Measurements from ENCODE around the gene SORL1-AS1.

Gene SORL1-AS1

DNA sequence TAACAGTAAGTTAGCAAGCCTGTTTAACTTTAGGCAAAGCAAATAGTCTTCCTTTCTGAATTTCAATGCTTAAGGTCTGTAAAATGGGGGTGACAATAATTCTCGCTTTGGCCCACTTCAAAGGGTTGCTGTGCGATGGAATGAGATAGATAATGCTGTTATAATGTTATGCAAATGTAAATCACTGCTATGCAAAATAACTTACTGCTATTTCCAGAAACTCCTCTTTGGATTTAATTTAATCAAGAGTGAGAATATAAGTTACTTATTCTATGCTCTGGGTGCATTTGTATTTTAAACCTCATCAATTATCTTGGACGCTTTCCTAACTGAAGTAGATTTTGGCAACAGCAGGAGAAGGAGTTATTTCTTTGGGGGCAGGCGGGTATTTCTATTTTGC, 4.8 kb downstream of the SORL1-AS1 start:
- Histone ChIP-seq H3K9me3 (ENCODE audit: insufficient read depth, low read depth, low read length) (no peaks in the 10 kb centered on the region), H2BK120ac (ENCODE audit: insufficient read depth, low read length, poor library complexity) (no peak overlapping the region), H2BK5ac (ENCODE audit: low read depth, low read length, poor library complexity) (no peak overlapping the region), H4K91ac (ENCODE audit: low read depth, low read length) (no peak overlapping the region), H3K79me2 (ENCODE audit: control insufficient read depth, insufficient read depth, low read length, poor library complexity) (peaks cover 2% of the 10 kb centered on the region), H2AFZ (ENCODE audit: insufficient read depth, low read length, poor library complexity) (no peak overlapping the region), H3K4me2 (ENCODE audit: low read length) (no peak overlapping the region), H2AK5ac (ENCODE audit: low read length) (no peak overlapping the region), H3K4me3 (ENCODE audit: low read depth, low read length) (no peak overlapping the region), H3K27ac (ENCODE audit: low read depth, low read length) (no peak overlapping the region), H3K9ac (ENCODE audit: low read length) (no peak overlapping the region), H2BK12ac (ENCODE audit: low read length) (no peak overlapping the region), H3K23ac (ENCODE audit: low read length) (no peak overlapping the region), H3K14ac (ENCODE audit: low read length) (no peak overlapping the region), H3K36me3 (ENCODE audit: control insufficient read depth in 1 of 2, insufficient read depth in 2 of 2, low read length in 2 of 2) (no peaks in the 10 kb centered on the region), H4K12ac (ENCODE audit: low read depth, low read length) (no peak overlapping the region), H3K27me3 (ENCODE audit: insufficient read depth, low read length) (no peaks in the 10 kb centered on the region), H3K4ac (ENCODE audit: low read depth, low read length) (no peak overlapping the region), H3K18ac (ENCODE audit: low read length) (no peak overlapping the region), H3K79me1 (ENCODE audit: low read length) (peaks cover 5% of the 10 kb centered on the region), H3K4me1 (ENCODE audit: control insufficient read depth in 1 of 2, insufficient read depth in 2 of 2, low read length in 2 of 2) (peaks cover 0 to 14% of the 10 kb centered on the region in 2 experiments), H4K8ac (ENCODE audit: low read depth, low read length) (no peak overlapping the region)
- WGBS (ENCODE audit: extremely low coverage, insufficient coverage, insufficient read length) = no CpG with 5 or more reads among the region's 4 CpGs
- DNase-seq = no peak

GRCh38 chr11:121446752-121447156, 6.0 kb downstream of the SORL1-AS1 start:
- no peak overlapping the region for H3K14ac ChIP-seq (ENCODE audit: low read length)
- no peaks in the 10 kb centered on the region for H3K79me2 ChIP-seq (ENCODE audit: control insufficient read depth, insufficient read depth, low read length, poor library complexity)
- no peak overlapping the region for H4K8ac ChIP-seq (ENCODE audit: low read depth, low read length)
- H3K36me3 ChIP-seq (ENCODE audit: control insufficient read depth in 1 of 2, insufficient read depth in 2 of 2, low read length in 2 of 2) = no peaks in the 10 kb centered on the region
- H3K18ac ChIP-seq (ENCODE audit: low read length) = no peak overlapping the region
- no peak overlapping the region for H2BK120ac ChIP-seq (ENCODE audit: insufficient read depth, low read length, poor library complexity)
- H3K4ac ChIP-seq (ENCODE audit: low read depth, low read length) = no peak overlapping the region
- no peak overlapping the region for H2BK5ac ChIP-seq (ENCODE audit: low read depth, low read length, poor library complexity)
- no peaks in the 10 kb centered on the region for H3K9me3 ChIP-seq (ENCODE audit: insufficient read depth, low read depth, low read length)
- no peak for DNase-seq
- H3K4me2 ChIP-seq (ENCODE audit: low read length) = no peak overlapping the region
- peaks cover 0 to 7% of the 10 kb centered on the region in 2 experiments for H3K4me1 ChIP-seq (ENCODE audit: control insufficient read depth in 1 of 2, insufficient read depth in 2 of 2, low read length in 2 of 2)
- no peak overlapping the region for H2BK12ac ChIP-seq (ENCODE audit: low read length)
- no peak overlapping the region for H3K27ac ChIP-seq (ENCODE audit: low read depth, low read length)
- H3K9ac ChIP-seq (ENCODE audit: low read length) = no peak overlapping the region
- no peak overlapping the region for H3K4me3 ChIP-seq (ENCODE audit: low read depth, low read length)
- no peak overlapping the region for H2AFZ ChIP-seq (ENCODE audit: insufficient read depth, low read length, poor library complexity)
- H3K23ac ChIP-seq (ENCODE audit: low read length) = no peak overlapping the region
- no peak overlapping the region for H4K12ac ChIP-seq (ENCODE audit: low read depth, low read length)
- H2AK5ac ChIP-seq (ENCODE audit: low read length) = no peak overlapping the region
- H3K27me3 ChIP-seq (ENCODE audit: insufficient read depth, low read length) = no peaks in the 10 kb centered on the region
- H4K91ac ChIP-seq (ENCODE audit: low read depth, low read length) = no peak overlapping the region
- peaks cover under 1% of the 10 kb centered on the region for H3K79me1 ChIP-seq (ENCODE audit: low read length)
- no CpG with 5 or more reads among the region's 4 CpGs for WGBS (ENCODE audit: extremely low coverage, insufficient coverage, insufficient read length)

GRCh38 chr11:121445071-121445768, 7.5 kb downstream of the SORL1-AS1 start:
- Histone ChIP-seq H2BK5ac (ENCODE audit: low read depth, low read length, poor library complexity) (no peak overlapping the region), H3K27me3 (ENCODE audit: insufficient read depth, low read length) (no peaks in the 10 kb centered on the region), H3K9me3 (ENCODE audit: insufficient read depth, low read depth, low read length) (no peaks in the 10 kb centered on the region), H3K79me1 (ENCODE audit: low read length) (no peaks in the 10 kb centered on the region), H3K4me1 (ENCODE audit: control insufficient read depth in 1 of 2, insufficient read depth in 2 of 2, low read length in 2 of 2) (peaks cover 0 to 4% of the 10 kb centered on the region in 2 experiments), H3K36me3 (ENCODE audit: control insufficient read depth in 1 of 2, insufficient read depth in 2 of 2, low read length in 2 of 2) (no peaks in the 10 kb centered on the region), H4K91ac (ENCODE audit: low read depth, low read length) (no peak overlapping the region), H4K12ac (ENCODE audit: low read depth, low read length) (no peak overlapping the region), H3K4ac (ENCODE audit: low read depth, low read length) (no peak overlapping the region), H2BK120ac (ENCODE audit: insufficient read depth, low read length, poor library complexity) (no peak overlapping the region), H3K9ac (ENCODE audit: low read length) (no peak overlapping the region), H3K4me3 (ENCODE audit: low read depth, low read length) (no peak overlapping the region), H2AK5ac (ENCODE audit: low read length) (no peak overlapping the region), H2BK12ac (ENCODE audit: low read length) (no peak overlapping the region), H4K8ac (ENCODE audit: low read depth, low read length) (no peak overlapping the region), H3K79me2 (ENCODE audit: control insufficient read depth, insufficient read depth, low read length, poor library complexity) (no peaks in the 10 kb centered on the region), H3K23ac (ENCODE audit: low read length) (no peak overlapping the region), H3K14ac (ENCODE audit: low read length) (no peak overlapping the region), H3K4me2 (ENCODE audit: low read length) (no peak overlapping the region), H3K27ac (ENCODE audit: low read depth, low read length) (no peak overlapping the region), H3K18ac (ENCODE audit: low read length) (no peak overlapping the region), H2AFZ (ENCODE audit: insufficient read depth, low read length, poor library complexity) (no peak overlapping the region)
- DNase-seq = no peak
- WGBS (ENCODE audit: extremely low coverage, insufficient coverage, insufficient read length) = no CpG with 5 or more reads among the region's 14 CpGs

DNA sequence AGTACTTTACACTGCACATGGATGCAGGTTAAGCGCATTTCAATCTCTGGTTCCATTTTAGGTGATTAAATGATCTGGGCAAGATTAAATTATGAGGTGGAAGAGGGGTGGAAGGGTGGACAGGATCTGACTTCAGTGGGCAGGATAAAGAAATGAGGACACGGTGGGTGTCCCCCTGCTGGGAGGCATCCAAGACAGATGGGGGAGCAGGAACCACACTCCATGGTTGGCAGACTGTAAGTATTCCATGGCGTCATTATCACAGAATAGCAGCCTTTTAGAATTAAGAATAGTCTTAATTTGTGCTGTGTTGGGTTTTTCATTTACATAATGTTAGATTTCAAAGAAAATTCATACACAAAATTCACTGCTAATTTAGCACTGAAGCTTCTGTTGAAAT, 8.2 kb downstream of the SORL1-AS1 start:
- Histone ChIP-seq H2BK120ac (ENCODE audit: insufficient read depth, low read length, poor library complexity) (no peak overlapping the region), H4K8ac (ENCODE audit: low read depth, low read length) (no peak overlapping the region), H3K9me3 (ENCODE audit: insufficient read depth, low read depth, low read length) (no peaks in the 10 kb centered on the region), H3K23ac (ENCODE audit: low read length) (no peak overlapping the region), H3K18ac (ENCODE audit: low read length) (no peak overlapping the region), H2BK5ac (ENCODE audit: low read depth, low read length, poor library complexity) (no peak overlapping the region), H3K27me3 (ENCODE audit: insufficient read depth, low read length) (no peaks in the 10 kb centered on the region), H3K4me1 (ENCODE audit: control insufficient read depth in 1 of 2, insufficient read depth in 2 of 2, low read length in 2 of 2) (peaks cover 0 to 4% of the 10 kb centered on the region in 2 experiments), H4K12ac (ENCODE audit: low read depth, low read length) (no peak overlapping the region), H3K79me2 (ENCODE audit: control insufficient read depth, insufficient read depth, low read length, poor library complexity) (no peaks in the 10 kb centered on the region), H2BK12ac (ENCODE audit: low read length) (no peak overlapping the region), H3K4ac (ENCODE audit: low read depth, low read length) (no peak overlapping the region), H3K4me2 (ENCODE audit: low read length) (no peak overlapping the region), H4K91ac (ENCODE audit: low read depth, low read length) (no peak overlapping the region), H2AFZ (ENCODE audit: insufficient read depth, low read length, poor library complexity) (no peak overlapping the region), H3K27ac (ENCODE audit: low read depth, low read length) (no peak overlapping the region), H3K9ac (ENCODE audit: low read length) (no peak overlapping the region), H3K14ac (ENCODE audit: low read length) (no peak overlapping the region), H2AK5ac (ENCODE audit: low read length) (no peak overlapping the region), H3K4me3 (ENCODE audit: low read depth, low read length) (no peak overlapping the region), H3K36me3 (ENCODE audit: control insufficient read depth in 1 of 2, insufficient read depth in 2 of 2, low read length in 2 of 2) (no peaks in the 10 kb centered on the region), H3K79me1 (ENCODE audit: low read length) (no peaks in the 10 kb centered on the region)
- WGBS (ENCODE audit: extremely low coverage, insufficient coverage, insufficient read length) = no CpG with 5 or more reads among the region's 3 CpGs
- DNase-seq = no peak

Data from trophoblast cell (in vitro differentiated cells and primary cell).